HG02840 (cell line): ENCODE measurements around the gene CERT1.

Experiments used
- ATAC-seq: cut with Tn5 transposase; IDR thresholded peaks from one replicate; pipeline ENCODE4 v1.9.1; 2021; ENCODE audit warnings: mild to moderate bottlenecking, moderate library complexity, moderate number of reproducible peaks; ENCODE audit not compliant: unreplicated experiment, low FRiP score

The CERT1 gene

GRCh38 chr5:75481024-75481423 lies 30.4 kb downstream of the CERT1 start:
- ATAC-seq = no peak

- no peak for ATAC-seq
Observed at GRCh38 chr5:75475364-75475763, 36.1 kb downstream of the CERT1 start.

GRCh38 chr5:75473463-75473862 lies 38.0 kb downstream of the CERT1 start:
- no peak for ATAC-seq

- ATAC-seq = no peak
Observed at GRCh38 chr5:75472973-75473372, 38.5 kb downstream of the CERT1 start.

GRCh38 chr5:75471193-75471592 lies 40.2 kb downstream of the CERT1 start:
- no peak for ATAC-seq

GRCh38 chr5:75469017-75469416 lies 42.4 kb downstream of the CERT1 start:
- ATAC-seq = no peak

- ATAC-seq = no peak
Observed at GRCh38 chr5:75468593-75468992, 42.8 kb downstream of the CERT1 start.

- ATAC-seq = no peak
Observed at GRCh38 chr5:75466006-75466716, 45.3 kb downstream of the CERT1 start.

GRCh38 chr5:75465480-75465879 lies 45.9 kb downstream of the CERT1 start:
- no peak for ATAC-seq

- ATAC-seq = no peak
Observed at GRCh38 chr5:75463726-75464125, 47.7 kb downstream of the CERT1 start.

- ATAC-seq = no peak
Observed at GRCh38 chr5:75461679-75462078, 49.8 kb downstream of the CERT1 start.

- peak; percentile 72 for ATAC-seq
Observed at GRCh38 chr5:75460942-75461610, 50.4 kb downstream of the CERT1 start.

GRCh38 chr5:75460532-75460931 lies 50.9 kb downstream of the CERT1 start:
- ATAC-seq = peak; percentile 19

GRCh38 chr5:75457691-75458090 lies 53.7 kb downstream of the CERT1 start:
- ATAC-seq = no peak

GRCh38 chr5:75457161-75457560 lies 54.3 kb downstream of the CERT1 start:
- no peak for ATAC-seq

- no peak for ATAC-seq
Observed at GRCh38 chr5:75450069-75450468, 61.4 kb downstream of the CERT1 start.

- ATAC-seq = no peak
Observed at GRCh38 chr5:75446068-75446467, 65.4 kb downstream of the CERT1 start.

- ATAC-seq = no peak
Observed at GRCh38 chr5:75441560-75441959, 69.9 kb downstream of the CERT1 start.

GRCh38 chr5:75439276-75439675 lies 72.2 kb downstream of the CERT1 start:
- ATAC-seq = no peak

- ATAC-seq = no peak
Observed at GRCh38 chr5:75438722-75439121, 72.7 kb downstream of the CERT1 start.

GRCh38 chr5:75435096-75435495 lies 76.3 kb downstream of the CERT1 start:
- ATAC-seq = no peak

GRCh38 chr5:75433814-75434506 lies 77.5 kb downstream of the CERT1 start:
- no peak for ATAC-seq
